OCI-LY1 (cell line): ENCODE results near the gene FADS2.

ENCODE experiments used
- EZH2 ChIP-seq: fragments of 200-600 bp; sonication (generic), shearing (Covaris generic); IDR thresholded peaks from 2 replicates; pipeline ENCODE4 v1.8.0; 2017; ENCODE audit warnings: borderline replicate concordance, mixed run types, mild to moderate bottlenecking, antibody characterized with exemption, low read length, moderate library complexity, mixed read lengths
- TF ChIP-seq, protein P1 (sequence below): fragments of 200-600 bp; sonication (generic), shearing (Covaris generic); IDR thresholded peaks from 2 replicates; pipeline ENCODE4 v1.5.1; 2017; ENCODE audit warnings: mild to moderate bottlenecking, antibody characterized with exemption, low read length, moderate library complexity, mixed read lengths

DNA sequence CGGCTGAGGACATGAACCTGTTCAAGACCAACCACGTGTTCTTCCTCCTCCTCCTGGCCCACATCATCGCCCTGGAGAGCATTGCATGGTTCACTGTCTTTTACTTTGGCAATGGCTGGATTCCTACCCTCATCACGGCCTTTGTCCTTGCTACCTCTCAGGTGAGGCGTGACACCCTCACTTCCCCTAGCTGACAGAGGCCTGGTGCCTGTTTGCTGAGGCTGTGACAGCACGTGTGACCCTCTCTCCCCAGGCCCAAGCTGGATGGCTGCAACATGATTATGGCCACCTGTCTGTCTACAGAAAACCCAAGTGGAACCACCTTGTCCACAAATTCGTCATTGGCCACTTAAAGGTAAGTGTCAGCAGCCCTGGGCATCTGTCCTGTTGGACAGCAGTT lies 12.3 kb downstream of the FADS2 start:
- TF ChIP-seq, protein P1, sequence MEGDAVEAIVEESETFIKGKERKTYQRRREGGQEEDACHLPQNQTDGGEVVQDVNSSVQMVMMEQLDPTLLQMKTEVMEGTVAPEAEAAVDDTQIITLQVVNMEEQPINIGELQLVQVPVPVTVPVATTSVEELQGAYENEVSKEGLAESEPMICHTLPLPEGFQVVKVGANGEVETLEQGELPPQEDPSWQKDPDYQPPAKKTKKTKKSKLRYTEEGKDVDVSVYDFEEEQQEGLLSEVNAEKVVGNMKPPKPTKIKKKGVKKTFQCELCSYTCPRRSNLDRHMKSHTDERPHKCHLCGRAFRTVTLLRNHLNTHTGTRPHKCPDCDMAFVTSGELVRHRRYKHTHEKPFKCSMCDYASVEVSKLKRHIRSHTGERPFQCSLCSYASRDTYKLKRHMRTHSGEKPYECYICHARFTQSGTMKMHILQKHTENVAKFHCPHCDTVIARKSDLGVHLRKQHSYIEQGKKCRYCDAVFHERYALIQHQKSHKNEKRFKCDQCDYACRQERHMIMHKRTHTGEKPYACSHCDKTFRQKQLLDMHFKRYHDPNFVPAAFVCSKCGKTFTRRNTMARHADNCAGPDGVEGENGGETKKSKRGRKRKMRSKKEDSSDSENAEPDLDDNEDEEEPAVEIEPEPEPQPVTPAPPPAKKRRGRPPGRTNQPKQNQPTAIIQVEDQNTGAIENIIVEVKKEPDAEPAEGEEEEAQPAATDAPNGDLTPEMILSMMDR: no peak
- TF ChIP-seq EZH2: no peak
